H9 (cell line): ENCODE data around the gene EBLN2. TPM values are rescaled to one million over a fixed set of nuclear protein-coding genes. Genes with fewer than 3 reads are reported as not detected.

Source experiments
- DNase-seq: peaks from one replicate; pipeline ENCODE4 v3.0.0-alpha.2; 2017
- H2AFZ ChIP-seq: one replicate; pipeline ENCODE4 v1.6.1; 2013; ENCODE audit warnings: mild to moderate bottlenecking, low read length, control low read depth, moderate library complexity
- H2AK5ac ChIP-seq: 2 replicates; pipeline ENCODE4 v1.6.1; 2013; ENCODE audit warnings: low read length, control low read depth, mixed read lengths; ENCODE audit not compliant: insufficient read length
- H2BK120ac ChIP-seq: one replicate; pipeline ENCODE4 v1.6.1; 2013; ENCODE audit warnings: low read depth, mild to moderate bottlenecking, low read length, control low read depth, inconsistent platforms; ENCODE audit not compliant: poor library complexity, severe bottlenecking
- H2BK12ac ChIP-seq: 2 replicates; pipeline ENCODE4 v1.6.1; 2013; ENCODE audit warnings: low read length, control low read depth, mixed read lengths, low read depth; ENCODE audit not compliant: insufficient read length
- H2BK15ac ChIP-seq: 2 replicates; pipeline ENCODE4 v1.6.1; 2013; ENCODE audit warnings: low read depth, low read length, control low read depth
- H2BK20ac ChIP-seq: one replicate; pipeline ENCODE4 v1.6.1; 2013; ENCODE audit warnings: low read depth, mild to moderate bottlenecking, low read length, control low read depth, inconsistent platforms; ENCODE audit not compliant: poor library complexity, severe bottlenecking
- H2BK5ac ChIP-seq: 2 replicates; pipeline ENCODE4 v1.6.1; 2013; ENCODE audit warnings: low read length, control low read depth, mixed read lengths; ENCODE audit not compliant: insufficient read length
- H3K14ac ChIP-seq: 2 replicates; pipeline ENCODE4 v1.6.1; 2013; ENCODE audit warnings: low read length, control low read depth; ENCODE audit not compliant: insufficient read depth
- H3K18ac ChIP-seq: 2 replicates; pipeline ENCODE4 v1.6.1; 2013; ENCODE audit warnings: low read depth, mild to moderate bottlenecking, mixed read lengths, low read length, control low read depth; ENCODE audit not compliant: insufficient read length
- H3K23ac ChIP-seq: 2 replicates; pipeline ENCODE4 v1.6.1; 2013; ENCODE audit warnings: low read length, control low read depth, mixed read lengths, low read depth; ENCODE audit not compliant: insufficient read length
- H3K23me2 ChIP-seq: 2 replicates; pipeline ENCODE4 v1.6.1; 2013; ENCODE audit warnings: low read depth, mild to moderate bottlenecking, mixed read lengths, low read length, control low read depth; ENCODE audit not compliant: insufficient read length, poor library complexity, severe bottlenecking
- H3K27ac ChIP-seq: 2 replicates; pipeline ENCODE4 v1.5.1; 2013; ENCODE audit warnings: low read length, control low read depth, mixed read lengths, low read depth; ENCODE audit not compliant: insufficient read length
- H3K27me3 ChIP-seq: 2 replicates; pipeline ENCODE4 v1.6.1; 2013; ENCODE audit warnings: low read length, control low read depth, inconsistent platforms; ENCODE audit not compliant: insufficient read depth
- H3K4ac ChIP-seq: 2 replicates; pipeline ENCODE4 v1.6.1; 2013; ENCODE audit warnings: low read depth, mild to moderate bottlenecking, control low read depth, inconsistent platforms, low read length, moderate library complexity
- H3K4me1 ChIP-seq: 2 replicates; pipeline ENCODE4 v1.6.1; 2013; ENCODE audit warnings: low read length, control low read depth, inconsistent platforms; ENCODE audit not compliant: insufficient read depth
- H3K4me2 ChIP-seq: 2 replicates; pipeline ENCODE4 v1.6.1; 2013; ENCODE audit warnings: low read length, control low read depth, mixed read lengths; ENCODE audit not compliant: insufficient read length, insufficient read depth
- H3K56ac ChIP-seq: 2 replicates; pipeline ENCODE4 v1.6.1; 2013; ENCODE audit warnings: low read depth, mild to moderate bottlenecking, mixed read lengths, low read length, control low read depth; ENCODE audit not compliant: insufficient read length
- H3K79me1 ChIP-seq: 2 replicates; pipeline ENCODE4 v1.6.1; 2013; ENCODE audit warnings: low read depth, mild to moderate bottlenecking, moderate library complexity, low read length, control low read depth, inconsistent platforms; ENCODE audit not compliant: insufficient read depth, poor library complexity, severe bottlenecking
- H3K79me2 ChIP-seq: 2 replicates; pipeline ENCODE4 v1.6.1; 2013; ENCODE audit warnings: low read length, control low read depth, inconsistent platforms; ENCODE audit not compliant: insufficient read depth
- H3K9ac ChIP-seq: 2 replicates; pipeline ENCODE4 v1.6.1; 2013; ENCODE audit warnings: low read length, control low read depth, mixed read lengths; ENCODE audit not compliant: insufficient read length; ENCODE audit errors: extremely low read depth
- H3K9me3 ChIP-seq: one replicate; pipeline ENCODE4 v1.6.1; 2013; ENCODE audit warnings: low read depth, low read length, inconsistent platforms; ENCODE audit not compliant: control insufficient read depth
- H3T11ph ChIP-seq: one replicate; pipeline ENCODE4 v1.6.1; 2013; ENCODE audit warnings: mild to moderate bottlenecking, low read length, control low read depth, inconsistent platforms
- H4K20me1 ChIP-seq: one replicate; pipeline ENCODE4 v1.6.1; 2013; ENCODE audit not compliant: control insufficient read depth, insufficient read length, insufficient read depth
- H4K5ac ChIP-seq: 2 replicates; pipeline ENCODE4 v1.6.1; 2013; ENCODE audit warnings: low read depth, mild to moderate bottlenecking, mixed read lengths, low read length, control low read depth; ENCODE audit not compliant: insufficient read length
- H4K8ac ChIP-seq: replicated peaks from 2 replicates; pipeline ENCODE4 v1.6.1; 2013; ENCODE audit warnings: low read length, control low read depth, mixed read lengths, low read depth; ENCODE audit not compliant: insufficient read length
- H4K91ac ChIP-seq: 2 replicates; pipeline ENCODE4 v1.6.1; 2013; ENCODE audit warnings: low read depth, mild to moderate bottlenecking, moderate library complexity, mixed read lengths, low read length, control low read depth; ENCODE audit not compliant: insufficient read length
- H3K27ac Mint-ChIP-seq, 3 experiments: 2 replicates in 2 of 3; 3 replicates in 1 of 3; pipeline ENCODE4 v1.8.0; 2020 to 2021; ENCODE audit warnings: mixed read lengths in 3 of 3, mild to moderate bottlenecking in 1 of 3, moderate library complexity in 1 of 3
- H3K27me3 Mint-ChIP-seq: 2 replicates; pipeline ENCODE4 v1.8.0; 2021; ENCODE audit warnings: low read depth, mild to moderate bottlenecking, moderate library complexity, mixed read lengths
- H3K36me3 Mint-ChIP-seq, 3 experiments: 2 replicates in 2 of 3; 3 replicates in 1 of 3; pipeline ENCODE4 v1.8.0; 2020 to 2021; ENCODE audit warnings: low read depth in 3 of 3, mixed read lengths in 3 of 3; ENCODE audit not compliant: insufficient read depth in 1 of 3
- H3K4me1 Mint-ChIP-seq, 2 experiments: 2 replicates each; pipeline ENCODE4 v1.8.0; 2020; ENCODE audit warnings: mixed read lengths in 2 of 2
- H3K4me3 Mint-ChIP-seq, 2 experiments: 2 replicates in 1 of 2; 3 replicates in 1 of 2; pipeline ENCODE4 v1.8.0; 2020 to 2021; ENCODE audit warnings: mild to moderate bottlenecking in 2 of 2, mixed read lengths in 2 of 2, moderate library complexity in 1 of 2
- H3K9me3 Mint-ChIP-seq, 2 experiments: 2 replicates in 1 of 2; 3 replicates in 1 of 2; pipeline ENCODE4 v1.8.0; 2020; ENCODE audit warnings: mild to moderate bottlenecking in 2 of 2, mixed read lengths in 2 of 2, moderate library complexity in 1 of 2
- CTCF ChIP-seq: fragments of 200-600 bp; sonication (generic); conservative IDR thresholded peaks from 3 replicates; pipeline ENCODE4 v1.8.0; 2021; ENCODE audit warnings: antibody characterized with exemption, mild to moderate bottlenecking
- WGBS: extraction: QIAGEN DNeasy Blood & Tissue Kit; methylation state at CpG from one replicate; pipeline ENCODE4 v1.1.7; 2013; ENCODE audit warnings: missing lambda C conversion rate, low lambda C conversion rate, mixed read lengths; ENCODE audit not compliant: insufficient read length; ENCODE audit errors: extremely low coverage; 5-methylcytosine and 5-hydroxymethylcytosine counted together
- total RNA-seq: library from RNA; stranded (reverse); gene quantifications from 2 replicates; pipeline ENCODE4 v1.2.1, GENCODE V29; 2021

EBLN2 gene
- total RNA-seq, 1 experiment from 2014 or later: 6.1 TPM

DNA sequence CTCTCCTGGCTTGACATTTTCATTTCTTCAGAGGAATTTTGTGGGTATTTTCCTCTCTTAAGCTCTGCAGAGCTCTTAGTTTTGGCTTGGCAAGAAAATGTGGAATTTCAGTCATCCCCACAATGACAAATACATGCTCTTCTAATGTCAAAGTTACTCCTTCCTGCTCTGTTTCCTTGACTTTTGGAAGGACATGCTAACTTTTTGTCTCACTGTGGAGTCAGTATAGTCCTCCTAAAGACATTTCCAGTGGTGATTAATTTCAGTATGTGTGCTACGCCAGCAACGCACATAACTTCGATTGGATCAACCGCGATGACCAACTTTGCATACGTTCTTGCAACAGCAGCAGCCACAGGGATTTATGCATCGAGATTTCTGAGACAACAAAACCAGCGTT lies 13.3 kb downstream of the EBLN2 start:
- Mint-ChIP-seq H3K27me3 (no peaks in the 10 kb centered on the region), H3K4me1 (peaks cover 23 to 27% of the 10 kb centered on the region in 2 experiments), H3K36me3 (no peaks in the 10 kb centered on the region), H3K9me3 (no peaks in the 10 kb centered on the region), H3K4me3 (no peak overlapping the region), H3K27ac (no peak overlapping the region)
- Histone ChIP-seq H3K56ac (no peak overlapping the region), H4K5ac (no peak overlapping the region), H3K9me3 (no peaks in the 10 kb centered on the region), H2BK20ac (no peak overlapping the region), H4K20me1 (no peaks in the 10 kb centered on the region), H3K4ac (no peak overlapping the region), H3K79me2 (no peaks in the 10 kb centered on the region), H2BK15ac (no peak overlapping the region), H2AK5ac (no peak overlapping the region), H2AFZ (no peak overlapping the region), H4K8ac (no peak overlapping the region), H3K14ac (no peak overlapping the region), H3K23me2 (no peaks in the 10 kb centered on the region), H3K9ac (no peak overlapping the region), H3K23ac (no peak overlapping the region), H4K91ac (no peak overlapping the region), H3K18ac (no peak overlapping the region), H3K4me1 (peaks cover 6% of the 10 kb centered on the region; the same call in 1 of the 2 replicates), H3T11ph (no peak overlapping the region), H2BK5ac (no peak overlapping the region), H2BK120ac (no peak overlapping the region), H3K27me3 (no peaks in the 10 kb centered on the region), H3K4me2 (no peak overlapping the region), H2BK12ac (no peak overlapping the region), H3K27ac (no peak overlapping the region), H3K79me1 (no peaks in the 10 kb centered on the region)
- TF ChIP-seq CTCF: no peak
- DNase-seq: no peak
- no CpG with 5 or more reads among the region's 8 CpGs for WGBS
